ENCODE results near the gene MAP3K2. TPM values are rescaled to one million over a fixed set of nuclear protein-coding genes. Genes with fewer than 3 reads are reported as not detected.

Gene MAP3K2
- total RNA-seq, 2 experiments from 2014 or later, result 103 to 105 TPM

- Mint-ChIP-seq H3K4me3 (no peak overlapping the region), H3K36me3 (ENCODE audit: low read depth) (no peaks in the 10 kb centered on the region), H3K9me3 (no peaks in the 10 kb centered on the region), H3K27me3 (no peaks in the 10 kb centered on the region), H3K4me1 (ENCODE audit: low read depth) (peaks cover 78% of the 10 kb centered on the region), H3K27ac (peak overlapping the region; percentile 42)
- POLR2A ChIA-PET, result no interaction called here
- Histone ChIP-seq H3K27ac (ENCODE audit: low read depth in 1 of 2, low read length in 2 of 2) (no peak overlapping the region), H3K27me3 (ENCODE audit: control insufficient read depth in 1 of 2, insufficient read depth in 2 of 2, low read length in 2 of 2) (no peaks in the 10 kb centered on the region), H3K36me3 (ENCODE audit: insufficient read depth, low read length) (no peaks in the 10 kb centered on the region), H3K4me1 (ENCODE audit: insufficient read depth, low read length) (no peaks in the 10 kb centered on the region), H3K9me3 (ENCODE audit: control insufficient read depth in 1 of 2, insufficient read depth in 1 of 2, low read length in 2 of 2) (peaks cover 0 to 3% of the 10 kb centered on the region in 2 experiments), H3K4me3 (ENCODE audit: low read length) (no peak overlapping the region)
- no peak for ATAC-seq (ENCODE audit: poor library complexity)
- intact Hi-C loops (cut with DNase I, micrococcal nuclease), result loop anchor here in 1 of 2 experiments (5.0 kb wide), 1 partner anchor 119 kb away; no protein-coding TSS in a partner anchor
- no peak for TF ChIP-seq CTCF (IDR thresholded peaks at IDR 0.05)
- CTCF ChIA-PET, result interaction anchor here (1.3 kb wide), 2 partner anchors 58 to 121 kb away, joined by 3 to 6 read pairs; no protein-coding TSS in a partner anchor
- DNase-seq, result no peak
These were observed 29.7 kb downstream of the MAP3K2 start for GRCh38 chr2:127358044-127358443.

- H3K36me3 Mint-ChIP-seq (ENCODE audit: low read depth), result no peaks in the 10 kb centered on the region
- no peaks in the 10 kb centered on the region for H3K27me3 Mint-ChIP-seq
- peaks cover 77% of the 10 kb centered on the region for H3K4me1 Mint-ChIP-seq (ENCODE audit: low read depth)
- intact Hi-C loops (cut with DNase I, micrococcal nuclease), result loop anchor here in 1 of 2 experiments (5.0 kb wide), 1 partner anchor 120 kb away; no protein-coding TSS in a partner anchor
- H3K9me3 Mint-ChIP-seq, result no peaks in the 10 kb centered on the region
- Histone ChIP-seq H3K27ac (ENCODE audit: low read depth in 1 of 2, low read length in 2 of 2) (no peak overlapping the region), H3K36me3 (ENCODE audit: insufficient read depth, low read length) (no peaks in the 10 kb centered on the region), H3K9me3 (ENCODE audit: control insufficient read depth in 1 of 2, insufficient read depth in 1 of 2, low read length in 2 of 2) (peaks cover 0 to 3% of the 10 kb centered on the region in 2 experiments), H3K4me1 (ENCODE audit: insufficient read depth, low read length) (no peaks in the 10 kb centered on the region), H3K4me3 (ENCODE audit: low read length) (no peak overlapping the region), H3K27me3 (ENCODE audit: control insufficient read depth in 1 of 2, insufficient read depth in 2 of 2, low read length in 2 of 2) (no peaks in the 10 kb centered on the region)
- ChIA-PET POLR2A (no interaction called here), CTCF (interaction anchor here (1.3 to 1.5 kb wide), 3 partner anchors 8 to 122 kb away, joined by 3 to 6 read pairs (median 3); no protein-coding TSS in a partner anchor)
- H3K27ac Mint-ChIP-seq, result no peak overlapping the region
- ATAC-seq (ENCODE audit: poor library complexity) (no peak), DNase-seq (no peak)
- TF ChIP-seq CTCF (IDR thresholded peaks at IDR 0.05), result no peak
- no peak overlapping the region for H3K4me3 Mint-ChIP-seq
These were observed 30.2 kb downstream of the MAP3K2 start for GRCh38 chr2:127357591-127357990.

- Histone ChIP-seq H3K4me1 (ENCODE audit: insufficient read depth, low read length) (no peaks in the 10 kb centered on the region), H3K4me3 (ENCODE audit: low read length) (no peak overlapping the region), H3K36me3 (ENCODE audit: insufficient read depth, low read length) (no peaks in the 10 kb centered on the region), H3K9me3 (ENCODE audit: control insufficient read depth in 1 of 2, insufficient read depth in 1 of 2, low read length in 2 of 2) (peaks cover 0 to 3% of the 10 kb centered on the region in 2 experiments), H3K27me3 (ENCODE audit: control insufficient read depth in 1 of 2, insufficient read depth in 2 of 2, low read length in 2 of 2) (no peaks in the 10 kb centered on the region), H3K27ac (ENCODE audit: low read depth in 1 of 2, low read length in 2 of 2) (no peak overlapping the region)
- TF ChIP-seq CTCF (IDR thresholded peaks at IDR 0.05), result no peak
- no peak overlapping the region for H3K4me3 Mint-ChIP-seq
- ChIA-PET CTCF (interaction anchor here (1.3 to 1.5 kb wide), 3 partner anchors 9 to 123 kb away, joined by 3 to 6 read pairs (median 3); no protein-coding TSS in a partner anchor), POLR2A (no interaction called here)
- no peaks in the 10 kb centered on the region for H3K9me3 Mint-ChIP-seq
- intact Hi-C loops (cut with DNase I, micrococcal nuclease), result loop anchor here in 1 of 2 experiments (5.0 kb wide), 1 partner anchor 121 kb away; no protein-coding TSS in a partner anchor
- peaks cover 76% of the 10 kb centered on the region for H3K4me1 Mint-ChIP-seq (ENCODE audit: low read depth)
- H3K27ac Mint-ChIP-seq, result no peak overlapping the region
- ATAC-seq (ENCODE audit: poor library complexity) (no peak), DNase-seq (no peak)
- no peaks in the 10 kb centered on the region for H3K27me3 Mint-ChIP-seq
- peaks cover 7% of the 10 kb centered on the region for H3K36me3 Mint-ChIP-seq (ENCODE audit: low read depth)
These were observed 31.2 kb downstream of the MAP3K2 start for GRCh38 chr2:127356531-127356930.
